GM12872 (cell line): ENCODE measurements around the gene IKZF3.

Experiments used
- TF ChIP-seq, protein P1 (sequence below): IDR thresholded peaks from 3 replicates; pipeline ENCODE4 v1.5.1; 2011; ENCODE audit warnings: low read depth, mild to moderate bottlenecking, low read length, moderate library complexity; ENCODE audit not compliant: insufficient read depth

Gene IKZF3

DNA sequence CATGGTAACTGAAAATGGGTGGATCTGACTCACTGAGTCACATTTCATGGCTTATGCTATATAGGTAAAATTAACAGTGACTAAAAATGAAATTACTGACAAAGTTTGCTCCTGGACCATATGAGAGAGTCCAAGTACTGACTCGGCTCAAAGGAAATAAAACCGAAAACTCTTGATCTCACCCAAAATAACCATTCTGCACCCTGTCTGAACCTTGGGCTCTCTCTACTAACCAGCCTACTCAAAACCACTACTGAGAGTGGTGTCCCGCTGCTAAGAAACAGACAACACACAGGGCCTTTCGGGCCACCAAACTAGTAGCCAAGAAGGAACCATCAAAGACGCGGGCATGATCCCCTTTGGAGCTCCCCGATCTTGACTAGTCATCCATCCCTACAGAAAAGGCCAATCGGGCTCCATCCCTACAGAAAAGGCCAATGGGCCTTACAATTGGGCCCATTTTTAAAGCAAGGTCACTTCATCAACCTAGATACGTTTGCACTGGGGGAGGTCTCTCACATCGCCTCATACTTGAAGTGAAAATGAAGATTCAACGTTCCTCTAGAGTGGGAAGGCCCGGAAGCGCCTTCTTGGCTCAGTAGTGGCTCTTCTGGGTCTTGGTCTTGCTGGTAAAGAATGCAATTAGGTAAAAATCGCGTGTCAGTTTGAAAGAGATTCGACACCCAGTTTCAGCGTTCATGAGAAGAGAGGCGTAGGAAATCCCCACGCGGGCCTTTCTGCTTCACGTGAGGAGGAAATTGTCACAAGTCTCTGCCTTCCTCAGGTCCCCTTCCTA, 3.2 kb upstream of the IKZF3 start:
- TF ChIP-seq, protein P1, sequence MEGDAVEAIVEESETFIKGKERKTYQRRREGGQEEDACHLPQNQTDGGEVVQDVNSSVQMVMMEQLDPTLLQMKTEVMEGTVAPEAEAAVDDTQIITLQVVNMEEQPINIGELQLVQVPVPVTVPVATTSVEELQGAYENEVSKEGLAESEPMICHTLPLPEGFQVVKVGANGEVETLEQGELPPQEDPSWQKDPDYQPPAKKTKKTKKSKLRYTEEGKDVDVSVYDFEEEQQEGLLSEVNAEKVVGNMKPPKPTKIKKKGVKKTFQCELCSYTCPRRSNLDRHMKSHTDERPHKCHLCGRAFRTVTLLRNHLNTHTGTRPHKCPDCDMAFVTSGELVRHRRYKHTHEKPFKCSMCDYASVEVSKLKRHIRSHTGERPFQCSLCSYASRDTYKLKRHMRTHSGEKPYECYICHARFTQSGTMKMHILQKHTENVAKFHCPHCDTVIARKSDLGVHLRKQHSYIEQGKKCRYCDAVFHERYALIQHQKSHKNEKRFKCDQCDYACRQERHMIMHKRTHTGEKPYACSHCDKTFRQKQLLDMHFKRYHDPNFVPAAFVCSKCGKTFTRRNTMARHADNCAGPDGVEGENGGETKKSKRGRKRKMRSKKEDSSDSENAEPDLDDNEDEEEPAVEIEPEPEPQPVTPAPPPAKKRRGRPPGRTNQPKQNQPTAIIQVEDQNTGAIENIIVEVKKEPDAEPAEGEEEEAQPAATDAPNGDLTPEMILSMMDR = no peak

DNA sequence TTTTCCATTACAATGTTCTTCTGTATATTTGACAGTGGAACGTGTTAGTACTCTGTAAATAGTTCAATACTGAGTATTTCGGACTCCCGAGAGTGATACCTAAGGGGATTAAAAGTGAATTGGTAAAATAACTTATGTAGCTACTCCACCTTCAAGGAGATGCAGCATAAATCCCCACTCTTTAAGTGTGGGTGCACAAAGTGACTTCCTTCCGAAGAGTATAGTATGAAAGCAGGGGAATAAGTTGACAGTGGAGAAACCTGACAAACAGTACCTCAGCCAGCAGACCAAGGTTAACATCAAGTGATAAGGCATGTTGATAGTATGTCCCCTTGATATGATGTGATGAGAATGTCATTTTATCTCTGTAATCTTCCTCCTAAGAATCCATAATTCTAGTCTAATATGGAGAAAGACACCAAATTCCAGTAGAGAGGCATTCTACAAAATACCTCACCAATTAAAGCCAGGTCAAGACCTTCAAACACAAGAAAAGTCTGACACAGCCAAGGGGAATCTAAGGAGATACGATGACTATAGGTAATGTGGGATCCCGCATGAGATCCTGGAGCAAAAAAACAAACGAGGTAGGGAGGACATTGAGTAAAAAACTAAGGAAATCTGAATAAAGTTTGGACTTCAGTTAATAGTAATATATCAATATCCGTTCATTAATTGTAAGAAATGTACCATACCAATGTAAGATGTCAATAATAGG, 2.1 kb upstream of the IKZF3 start:
- TF ChIP-seq, protein P1 = no peak

DNA sequence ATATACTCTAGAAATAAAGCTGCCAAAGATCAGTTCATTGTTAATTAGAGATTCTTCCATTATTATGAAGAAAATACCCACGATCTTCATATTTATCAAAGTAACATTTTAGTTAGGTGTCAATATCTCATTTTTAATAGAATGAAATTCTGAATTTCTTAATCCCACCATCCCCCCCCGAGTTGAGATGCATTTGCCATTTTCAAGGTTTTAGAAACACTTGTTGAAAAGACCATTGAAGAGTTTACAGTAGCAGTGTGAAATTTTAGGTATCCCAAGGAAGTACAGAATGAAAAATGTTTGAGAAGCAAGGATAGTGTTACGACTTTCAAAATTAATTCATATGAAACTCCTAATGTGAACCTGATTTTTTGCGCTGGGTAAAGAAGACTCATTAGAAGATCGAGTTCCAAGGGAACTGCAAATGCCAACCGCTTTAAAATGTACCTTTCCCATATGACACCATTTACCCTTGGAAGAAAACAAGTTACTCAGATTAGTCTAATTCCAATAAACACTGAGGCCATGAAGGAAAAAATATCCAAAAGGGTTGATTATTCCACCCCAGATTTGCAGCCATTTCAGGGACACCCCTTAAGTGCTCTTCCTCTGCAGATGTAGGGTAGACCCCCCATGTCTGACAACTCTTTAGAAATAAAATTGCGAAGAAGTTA, 731 bp downstream of the IKZF3 start:
- TF ChIP-seq, protein P1 = no peak

DNA sequence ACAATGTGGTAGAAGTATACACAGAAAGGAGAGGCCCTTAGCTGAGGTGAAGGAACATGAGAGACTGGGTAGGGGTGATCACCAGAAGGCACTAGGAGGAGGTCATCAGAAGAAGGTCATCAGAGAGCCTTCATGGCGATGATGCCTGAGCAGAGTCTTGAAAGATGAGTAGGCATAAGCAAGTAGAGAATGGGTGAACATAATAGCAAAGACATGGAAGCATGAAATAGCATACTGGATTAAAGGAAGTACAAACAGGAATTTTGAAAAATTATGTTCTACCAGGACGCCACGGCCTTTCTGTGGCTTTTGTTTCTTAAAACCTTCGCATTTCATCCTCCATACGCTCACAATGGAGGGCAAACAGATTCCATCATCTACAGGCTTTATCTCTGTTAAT, 2.9 kb downstream of the IKZF3 start:
- TF ChIP-seq, protein P1 = no peak

DNA sequence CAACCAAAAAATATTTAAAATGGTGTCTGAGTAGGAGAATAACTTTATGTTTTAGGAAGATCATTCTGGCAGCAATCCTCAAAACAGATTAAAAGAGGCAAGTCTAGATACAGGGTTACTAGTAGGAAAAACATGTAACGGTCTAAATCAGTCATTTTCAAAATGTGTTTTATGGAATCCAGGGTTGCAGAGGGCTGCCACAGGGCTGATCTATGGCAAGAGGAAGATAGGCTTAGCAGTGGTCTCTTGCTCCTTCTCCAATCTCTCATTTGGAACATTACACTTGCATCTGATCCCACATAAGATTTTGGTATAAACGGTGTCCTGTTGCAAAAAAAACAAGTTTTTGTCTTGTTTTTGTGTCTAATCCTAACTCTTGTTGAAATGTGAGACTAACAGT, 9.2 kb downstream of the IKZF3 start:
- TF ChIP-seq, protein P1 = no peak

DNA sequence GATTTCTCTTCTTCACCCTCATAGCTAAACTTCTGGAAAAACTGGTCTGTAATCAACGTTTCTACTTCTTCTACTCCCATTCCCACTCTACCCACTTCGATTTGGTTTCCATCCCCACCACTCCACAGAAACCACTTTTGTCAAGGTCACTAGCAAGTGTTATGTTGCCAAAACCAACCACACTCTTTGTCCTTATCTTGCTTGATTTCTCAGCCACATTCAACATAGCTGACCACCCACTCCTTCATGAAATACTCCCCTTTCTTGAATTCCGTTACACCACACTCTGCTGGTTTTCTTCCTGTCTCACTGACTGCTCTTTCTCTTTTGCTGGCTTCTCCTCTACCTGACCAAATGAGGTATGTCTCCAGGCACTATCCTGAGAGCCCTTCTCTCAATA, 11.9 kb downstream of the IKZF3 start:
- TF ChIP-seq, protein P1 = no peak

DNA sequence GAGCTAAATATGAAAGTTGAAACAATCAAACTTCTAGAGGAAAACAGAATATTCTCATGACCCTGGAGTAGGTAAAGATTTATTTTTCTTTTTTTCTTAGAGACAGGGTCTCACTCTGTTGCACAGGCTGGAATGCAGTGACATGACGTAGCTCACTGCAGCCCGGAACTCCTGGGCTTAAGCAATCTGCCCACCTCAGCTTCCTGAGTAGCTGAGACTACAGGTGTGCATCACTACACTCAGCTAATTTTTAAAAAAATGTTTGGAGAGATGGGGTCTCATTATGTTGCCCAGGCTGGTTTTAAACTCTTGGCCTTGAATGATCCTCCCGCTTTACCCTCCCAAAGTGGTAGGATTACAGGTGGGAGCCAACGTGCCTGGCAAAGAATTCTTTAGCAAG, 15.5 kb downstream of the IKZF3 start:
- TF ChIP-seq, protein P1 = no peak
